ENCODE data around the gene C7. TPM values are rescaled to one million over a fixed set of nuclear protein-coding genes. Genes with fewer than 3 reads are reported as not detected.
"Not testable (repeated sequence)": the region's sequence is repeated elsewhere in the genome, so short reads cannot be mapped to it uniquely, and the experiment has no call there.

C7 gene
- total RNA-seq = not detected in 2 replicates
- long read RNA-seq = 0 reads

- Mint-ChIP-seq H3K4me3 (ENCODE audit: unreplicated experiment) (no peak within 1 kb of the TSS), H3K27me3 (ENCODE audit: unreplicated experiment) (peaks cover 37% of the 10 kb centered on the region), H3K27ac (ENCODE audit: unreplicated experiment) (no peak within 1 kb of the TSS), H3K4me1 (ENCODE audit: unreplicated experiment) (no peaks in the 10 kb centered on the region), H3K9me3 (ENCODE audit: unreplicated experiment) (no peaks in the 10 kb centered on the region), H3K36me3 (ENCODE audit: unreplicated experiment) (no peaks in the 10 kb centered on the region)
- TF ChIP-seq, protein P1, sequence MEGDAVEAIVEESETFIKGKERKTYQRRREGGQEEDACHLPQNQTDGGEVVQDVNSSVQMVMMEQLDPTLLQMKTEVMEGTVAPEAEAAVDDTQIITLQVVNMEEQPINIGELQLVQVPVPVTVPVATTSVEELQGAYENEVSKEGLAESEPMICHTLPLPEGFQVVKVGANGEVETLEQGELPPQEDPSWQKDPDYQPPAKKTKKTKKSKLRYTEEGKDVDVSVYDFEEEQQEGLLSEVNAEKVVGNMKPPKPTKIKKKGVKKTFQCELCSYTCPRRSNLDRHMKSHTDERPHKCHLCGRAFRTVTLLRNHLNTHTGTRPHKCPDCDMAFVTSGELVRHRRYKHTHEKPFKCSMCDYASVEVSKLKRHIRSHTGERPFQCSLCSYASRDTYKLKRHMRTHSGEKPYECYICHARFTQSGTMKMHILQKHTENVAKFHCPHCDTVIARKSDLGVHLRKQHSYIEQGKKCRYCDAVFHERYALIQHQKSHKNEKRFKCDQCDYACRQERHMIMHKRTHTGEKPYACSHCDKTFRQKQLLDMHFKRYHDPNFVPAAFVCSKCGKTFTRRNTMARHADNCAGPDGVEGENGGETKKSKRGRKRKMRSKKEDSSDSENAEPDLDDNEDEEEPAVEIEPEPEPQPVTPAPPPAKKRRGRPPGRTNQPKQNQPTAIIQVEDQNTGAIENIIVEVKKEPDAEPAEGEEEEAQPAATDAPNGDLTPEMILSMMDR (IDR thresholded peaks at IDR 0.05) = no peak
- DNase-seq (ENCODE audit: extremely low spot score, unreplicated experiment) = no peak
Observed at GRCh38 chr5:40909264-40909663, at the start of gene C7. Gene C7, plus strand, starts transcription at chr5:40909497. Its CDS starts 114 bp downstream, at chr5:40909611.

DNA sequence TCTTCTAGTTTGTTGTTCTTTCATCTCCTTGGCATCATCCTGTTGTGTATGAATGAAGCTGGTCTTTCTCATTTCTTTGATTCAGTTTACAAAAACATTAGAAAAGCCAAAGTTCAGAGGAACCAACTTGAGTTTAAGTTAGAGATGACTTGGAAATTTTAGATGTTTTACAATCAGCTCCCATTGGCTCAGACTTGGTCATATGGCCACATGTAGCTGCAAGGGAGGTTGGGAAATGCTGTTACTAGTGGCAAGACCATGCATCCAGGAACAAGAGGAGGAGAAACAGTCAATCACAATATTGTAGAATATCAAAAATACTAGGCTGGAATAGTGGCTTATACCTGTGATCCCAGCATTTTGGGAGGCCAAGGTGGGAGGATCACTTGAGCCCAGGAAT, 48.6 kb upstream of the C7 start:
- Mint-ChIP-seq H3K36me3 (ENCODE audit: unreplicated experiment) (no peaks in the 10 kb centered on the region), H3K9me3 (ENCODE audit: unreplicated experiment) (peaks cover 13% of the 10 kb centered on the region), H3K4me3 (ENCODE audit: unreplicated experiment) (no peak overlapping the region), H3K4me1 (ENCODE audit: unreplicated experiment) (no peaks in the 10 kb centered on the region), H3K27me3 (ENCODE audit: unreplicated experiment) (peaks cover 14% of the 10 kb centered on the region), H3K27ac (ENCODE audit: unreplicated experiment) (no peak overlapping the region)
- TF ChIP-seq, protein P1 (IDR thresholded peaks at IDR 0.05) = no peak
- no peak for DNase-seq (ENCODE audit: extremely low spot score, unreplicated experiment)

DNA sequence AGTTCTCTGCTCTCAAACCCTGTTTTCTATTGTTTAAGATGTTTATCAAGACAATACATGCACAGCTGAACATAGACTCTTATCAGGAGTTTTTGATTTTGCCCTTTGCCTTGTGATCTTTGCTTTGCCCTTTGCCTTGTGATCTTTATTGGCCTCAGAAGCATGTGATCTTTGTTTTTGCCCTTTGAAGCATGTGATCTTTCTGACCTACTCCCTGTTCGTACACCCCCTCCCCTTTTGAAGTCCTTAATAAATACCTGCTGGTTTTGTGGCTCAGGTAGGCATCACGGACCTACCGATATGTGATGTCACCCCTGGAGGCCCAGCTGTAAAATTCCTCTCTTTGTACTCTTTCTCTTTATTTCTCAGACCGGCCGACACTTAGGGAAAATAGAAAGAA, 44.3 kb upstream of the C7 start:
- Mint-ChIP-seq H3K9me3 (ENCODE audit: unreplicated experiment) (peaks cover 13% of the 10 kb centered on the region), H3K27me3 (ENCODE audit: unreplicated experiment) (peaks cover 21% of the 10 kb centered on the region)
- H3K27ac Mint-ChIP-seq (ENCODE audit: unreplicated experiment); H3K36me3 Mint-ChIP-seq (ENCODE audit: unreplicated experiment); H3K4me1 Mint-ChIP-seq (ENCODE audit: unreplicated experiment); DNase-seq (ENCODE audit: extremely low spot score, unreplicated experiment); H3K4me3 Mint-ChIP-seq (ENCODE audit: unreplicated experiment): not testable (repeated sequence)

- H3K4me1 Mint-ChIP-seq (ENCODE audit: unreplicated experiment) = no peaks in the 10 kb centered on the region
- H3K4me3 Mint-ChIP-seq (ENCODE audit: unreplicated experiment) = no peak overlapping the region
- DNase-seq (ENCODE audit: extremely low spot score, unreplicated experiment) = no peak
- H3K36me3 Mint-ChIP-seq (ENCODE audit: unreplicated experiment) = no peaks in the 10 kb centered on the region
- H3K27me3 Mint-ChIP-seq (ENCODE audit: unreplicated experiment) = peaks cover 26% of the 10 kb centered on the region
- H3K9me3 Mint-ChIP-seq (ENCODE audit: unreplicated experiment) = peaks cover 13% of the 10 kb centered on the region
- H3K27ac Mint-ChIP-seq (ENCODE audit: unreplicated experiment) = no peak overlapping the region
- TF ChIP-seq, protein P1 (IDR thresholded peaks at IDR 0.05) = no peak
Observed at GRCh38 chr5:40866844-40867243, 42.5 kb upstream of the C7 start.

GRCh38 chr5:40869384-40869783, 39.9 kb upstream of the C7 start:
- H3K4me1 Mint-ChIP-seq (ENCODE audit: unreplicated experiment) = no peaks in the 10 kb centered on the region
- no peak overlapping the region for H3K27ac Mint-ChIP-seq (ENCODE audit: unreplicated experiment)
- no peak overlapping the region for H3K4me3 Mint-ChIP-seq (ENCODE audit: unreplicated experiment)
- no peak for DNase-seq (ENCODE audit: extremely low spot score, unreplicated experiment)
- H3K9me3 Mint-ChIP-seq (ENCODE audit: unreplicated experiment) = peaks cover 10% of the 10 kb centered on the region
- H3K27me3 Mint-ChIP-seq (ENCODE audit: unreplicated experiment) = peaks cover 45% of the 10 kb centered on the region
- H3K36me3 Mint-ChIP-seq (ENCODE audit: unreplicated experiment) = no peaks in the 10 kb centered on the region
- TF ChIP-seq, protein P1 (IDR thresholded peaks at IDR 0.05) = no peak

GRCh38 chr5:40871177-40871576, 38.1 kb upstream of the C7 start:
- DNase-seq (ENCODE audit: extremely low spot score, unreplicated experiment) = no peak
- Mint-ChIP-seq H3K36me3 (ENCODE audit: unreplicated experiment) (no peaks in the 10 kb centered on the region), H3K9me3 (ENCODE audit: unreplicated experiment) (no peaks in the 10 kb centered on the region), H3K27ac (ENCODE audit: unreplicated experiment) (no peak overlapping the region), H3K27me3 (ENCODE audit: unreplicated experiment) (peaks cover 50% of the 10 kb centered on the region), H3K4me1 (ENCODE audit: unreplicated experiment) (no peaks in the 10 kb centered on the region), H3K4me3 (ENCODE audit: unreplicated experiment) (no peak overlapping the region)
- TF ChIP-seq, protein P1 (IDR thresholded peaks at IDR 0.05) = no peak

- H3K9me3 Mint-ChIP-seq (ENCODE audit: unreplicated experiment); H3K4me3 Mint-ChIP-seq (ENCODE audit: unreplicated experiment); H3K4me1 Mint-ChIP-seq (ENCODE audit: unreplicated experiment); H3K36me3 Mint-ChIP-seq (ENCODE audit: unreplicated experiment); H3K27ac Mint-ChIP-seq (ENCODE audit: unreplicated experiment): not testable (repeated sequence)
- DNase-seq (ENCODE audit: extremely low spot score, unreplicated experiment) = peak; percentile 66
- H3K27me3 Mint-ChIP-seq (ENCODE audit: unreplicated experiment) = peaks cover 51% of the 10 kb centered on the region
Observed at GRCh38 chr5:40872253-40872652, 37.0 kb upstream of the C7 start.
